ENCODE results near the gene CRAMP1. TPM values are rescaled to one million over a fixed set of nuclear protein-coding genes. Genes with fewer than 3 reads are reported as not detected.

Gene CRAMP1
- total RNA-seq, 1 donor from 2014 or later: 10.7 TPM

- no peak for DNase-seq (ENCODE audit: low read depth)
- Histone ChIP-seq H3K4me3 (ENCODE audit: low read depth, low read length) (no peak overlapping the region), H3K27me3 (ENCODE audit: control insufficient read depth, insufficient read depth, low read length) (no peaks in the 10 kb centered on the region), H3K36me3 (ENCODE audit: control insufficient read depth, insufficient read depth, low read length) (peaks cover 6% of the 10 kb centered on the region)
- TF ChIP-seq CTCF (IDR thresholded peaks at IDR 0.05; ENCODE audit: insufficient read depth, low read length, poor library complexity, severe bottlenecking): no peak
Observed at GRCh38 chr16:1650131-1650530, 38.0 kb downstream of the CRAMP1 start.

- Histone ChIP-seq H3K36me3 (ENCODE audit: control insufficient read depth, insufficient read depth, low read length) (peaks cover 8% of the 10 kb centered on the region), H3K4me3 (ENCODE audit: low read depth, low read length) (no peak overlapping the region), H3K27me3 (ENCODE audit: control insufficient read depth, insufficient read depth, low read length) (no peaks in the 10 kb centered on the region)
- no peak for TF ChIP-seq CTCF (IDR thresholded peaks at IDR 0.05; ENCODE audit: insufficient read depth, low read length, poor library complexity, severe bottlenecking)
- DNase-seq (ENCODE audit: low read depth): no peak
Observed at GRCh38 chr16:1651094-1651973, 39.2 kb downstream of the CRAMP1 start.

GRCh38 chr16:1651974-1652312, 39.8 kb downstream of the CRAMP1 start:
- TF ChIP-seq CTCF (IDR thresholded peaks at IDR 0.05; ENCODE audit: insufficient read depth, low read length, poor library complexity, severe bottlenecking): no peak
- Histone ChIP-seq H3K36me3 (ENCODE audit: control insufficient read depth, insufficient read depth, low read length) (peaks cover 8% of the 10 kb centered on the region), H3K4me3 (ENCODE audit: low read depth, low read length) (no peak overlapping the region), H3K27me3 (ENCODE audit: control insufficient read depth, insufficient read depth, low read length) (no peaks in the 10 kb centered on the region)
- no peak for DNase-seq (ENCODE audit: low read depth)

GRCh38 chr16:1653023-1653422, 40.9 kb downstream of the CRAMP1 start:
- no peak for TF ChIP-seq CTCF (IDR thresholded peaks at IDR 0.05; ENCODE audit: insufficient read depth, low read length, poor library complexity, severe bottlenecking)
- peaks cover 8% of the 10 kb centered on the region for H3K36me3 ChIP-seq (ENCODE audit: control insufficient read depth, insufficient read depth, low read length)
- no peak for DNase-seq (ENCODE audit: low read depth)
- no peak overlapping the region for H3K4me3 ChIP-seq (ENCODE audit: low read depth, low read length)
- H3K27me3 ChIP-seq (ENCODE audit: control insufficient read depth, insufficient read depth, low read length): no peaks in the 10 kb centered on the region

- Histone ChIP-seq H3K36me3 (ENCODE audit: control insufficient read depth, insufficient read depth, low read length) (peaks cover 8% of the 10 kb centered on the region), H3K27me3 (ENCODE audit: control insufficient read depth, insufficient read depth, low read length) (no peaks in the 10 kb centered on the region), H3K4me3 (ENCODE audit: low read depth, low read length) (no peak overlapping the region)
- no peak for TF ChIP-seq CTCF (IDR thresholded peaks at IDR 0.05; ENCODE audit: insufficient read depth, low read length, poor library complexity, severe bottlenecking)
- no peak for DNase-seq (ENCODE audit: low read depth)
Observed at GRCh38 chr16:1654505-1655268, 42.5 kb downstream of the CRAMP1 start.

Data from kidney epithelial cell (primary cell).